GM19035 (cell line): ENCODE data around the gene UTS2B.

Source experiments
- ATAC-seq: cut with Tn5 transposase; IDR thresholded peaks from one replicate; pipeline ENCODE4 v1.9.1; 2021; ENCODE audit not compliant: unreplicated experiment

The UTS2B gene

GRCh38 chr3:191327526-191327925 is 2.8 kb downstream of the UTS2B start:
- ATAC-seq: no peak

- no peak for ATAC-seq
Observed at GRCh38 chr3:191324936-191325335, 5.4 kb downstream of the UTS2B start.

- ATAC-seq: no peak
Observed at GRCh38 chr3:191321019-191321767, 9.1 kb downstream of the UTS2B start.

- no peak for ATAC-seq
Observed at GRCh38 chr3:191320316-191320715, 10.0 kb downstream of the UTS2B start.

GRCh38 chr3:191316876-191317603 is 13.3 kb downstream of the UTS2B start:
- ATAC-seq: no peak

- no peak for ATAC-seq
Observed at GRCh38 chr3:191314109-191314728, 16.1 kb downstream of the UTS2B start.

- ATAC-seq: no peak
Observed at GRCh38 chr3:191313296-191313695, 17.0 kb downstream of the UTS2B start.

GRCh38 chr3:191307341-191307740 is 23.0 kb downstream of the UTS2B start:
- no peak for ATAC-seq

- ATAC-seq: no peak
Observed at GRCh38 chr3:191306428-191306827, 23.9 kb downstream of the UTS2B start.

GRCh38 chr3:191303596-191303995 is 26.7 kb downstream of the UTS2B start:
- no peak for ATAC-seq

- no peak for ATAC-seq
Observed at GRCh38 chr3:191302451-191302850, 27.9 kb downstream of the UTS2B start.

GRCh38 chr3:191301782-191302411 is 28.4 kb downstream of the UTS2B start:
- no peak for ATAC-seq

GRCh38 chr3:191301017-191301416 is 29.3 kb downstream of the UTS2B start:
- ATAC-seq: peak; percentile 78

- ATAC-seq: no peak
Observed at GRCh38 chr3:191300422-191300821, 29.9 kb downstream of the UTS2B start.

GRCh38 chr3:191298846-191299245 is 31.5 kb downstream of the UTS2B start:
- ATAC-seq: no peak

GRCh38 chr3:191296041-191296541 is 34.2 kb downstream of the UTS2B start:
- ATAC-seq: peak; percentile 84

GRCh38 chr3:191294291-191294690 is 36.0 kb downstream of the UTS2B start:
- ATAC-seq: no peak

- no peak for ATAC-seq
Observed at GRCh38 chr3:191292243-191293015, 37.9 kb downstream of the UTS2B start.

GRCh38 chr3:191290311-191291025 is 39.9 kb downstream of the UTS2B start:
- peak; percentile 86 for ATAC-seq

- no peak for ATAC-seq
Observed at GRCh38 chr3:191283400-191283799, 46.9 kb downstream of the UTS2B start.
